Uterus (tissue), 2 donors: Measurements from ENCODE around the gene RNF141.

Source experiments
- CTCF ChIP-seq, 4 experiments: fragments of 200-600 bp in 2 of 4; fragments of 450-650 bp in 2 of 4; sonication (generic) in 2 of 4; IDR thresholded peaks; one replicate each; pipeline ENCODE4 v1.5.1; 2016 to 2019; ENCODE audit warnings: antibody characterized with exemption in 4 of 4, mild to moderate bottlenecking in 2 of 4, moderate library complexity in 1 of 4
- POLR2A ChIP-seq, 2 donors: fragments of 450-650 bp; IDR thresholded peaks; one replicate each; pipeline ENCODE4 v1.6.1; 2016; ENCODE audit warnings: antibody characterized with exemption in 2 of 2, mild to moderate bottlenecking in 1 of 2, moderate library complexity in 1 of 2

DNA sequence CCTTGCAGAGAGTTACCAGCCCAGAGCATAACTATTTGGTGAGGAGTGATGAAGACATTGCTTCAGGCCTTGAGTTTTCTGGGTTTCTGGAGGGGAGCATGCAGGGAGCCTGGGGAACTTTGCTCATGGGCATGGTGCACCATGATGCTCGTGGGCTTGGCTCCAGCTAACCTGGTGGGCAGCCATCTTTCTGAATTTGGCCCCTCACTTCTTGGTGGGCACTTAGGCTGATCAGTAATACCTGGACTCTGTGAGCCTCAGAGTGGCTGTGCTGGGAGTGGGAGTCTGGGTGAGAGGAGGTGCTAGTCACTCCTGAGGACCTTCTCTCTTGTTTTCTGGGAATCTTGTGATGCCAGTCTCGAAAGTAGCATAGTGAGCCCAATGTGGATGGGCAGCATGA lies 55.3 kb downstream of the RNF141 start:
- TF ChIP-seq CTCF (IDR thresholded peaks at IDR 0.05), result no peak
- no peak for TF ChIP-seq POLR2A (IDR thresholded peaks at IDR 0.05)
